ENCODE data around the gene PCK1.

PCK1 gene

GRCh38 chr20:57586370-57586793 is 25.5 kb downstream of the PCK1 start:
- FAIRE-seq (peak; percentile 97), DNase-seq (ENCODE audit: insufficient read length, low spot score) (no peak)

- no peak for FAIRE-seq
- DNase-seq (ENCODE audit: insufficient read length, low spot score) = no peak
Measured at GRCh38 chr20:57586943-57587277, 26.0 kb downstream of the PCK1 start.

- FAIRE-seq (no peak), DNase-seq (ENCODE audit: insufficient read length, low spot score) (no peak)
Measured at GRCh38 chr20:57587278-57587988, 26.5 kb downstream of the PCK1 start.

DNA sequence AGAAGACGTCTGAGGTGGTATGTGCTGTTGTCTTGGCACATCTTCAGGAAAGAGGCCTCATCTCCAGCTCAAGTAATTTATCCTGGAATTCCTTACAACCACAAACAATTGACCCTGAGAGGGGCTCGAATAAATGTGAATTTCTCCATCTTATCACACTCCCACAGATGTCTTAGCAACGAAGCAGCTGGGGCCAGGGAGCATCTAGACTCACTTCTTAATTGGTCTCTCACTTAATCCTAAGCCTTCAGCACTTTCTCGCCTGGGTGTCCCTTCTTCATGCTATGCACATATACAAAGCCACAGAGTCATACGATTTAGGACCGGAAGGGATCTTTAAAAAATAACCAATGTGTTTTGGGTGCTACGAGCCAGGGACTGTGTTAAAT is 27.1 kb downstream of the PCK1 start:
- DNase-seq (ENCODE audit: insufficient read length, low spot score) (no peak), FAIRE-seq (no peak)

DNA sequence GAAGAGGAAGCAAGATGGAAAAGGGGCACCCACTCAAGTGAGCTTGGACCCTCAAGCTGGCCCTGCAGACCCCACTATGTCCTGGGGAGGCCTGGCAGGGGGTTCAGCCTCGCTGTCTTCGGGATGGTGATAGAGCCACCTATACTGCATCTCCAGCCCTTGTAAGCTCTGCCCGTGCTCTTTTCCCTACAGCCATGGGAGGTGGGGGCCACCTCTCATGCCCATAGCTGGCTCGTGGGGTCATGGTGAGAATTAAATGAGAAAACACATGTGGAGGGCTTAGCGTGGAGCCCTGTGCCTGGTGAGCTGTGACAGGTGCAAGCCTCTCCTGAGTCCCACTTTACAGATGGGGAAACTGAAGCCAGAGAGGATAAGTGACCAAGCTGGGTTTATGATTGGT is 27.7 kb downstream of the PCK1 start:
- DNase-seq (ENCODE audit: insufficient read length, low spot score) (no peak), FAIRE-seq (no peak)

DNA sequence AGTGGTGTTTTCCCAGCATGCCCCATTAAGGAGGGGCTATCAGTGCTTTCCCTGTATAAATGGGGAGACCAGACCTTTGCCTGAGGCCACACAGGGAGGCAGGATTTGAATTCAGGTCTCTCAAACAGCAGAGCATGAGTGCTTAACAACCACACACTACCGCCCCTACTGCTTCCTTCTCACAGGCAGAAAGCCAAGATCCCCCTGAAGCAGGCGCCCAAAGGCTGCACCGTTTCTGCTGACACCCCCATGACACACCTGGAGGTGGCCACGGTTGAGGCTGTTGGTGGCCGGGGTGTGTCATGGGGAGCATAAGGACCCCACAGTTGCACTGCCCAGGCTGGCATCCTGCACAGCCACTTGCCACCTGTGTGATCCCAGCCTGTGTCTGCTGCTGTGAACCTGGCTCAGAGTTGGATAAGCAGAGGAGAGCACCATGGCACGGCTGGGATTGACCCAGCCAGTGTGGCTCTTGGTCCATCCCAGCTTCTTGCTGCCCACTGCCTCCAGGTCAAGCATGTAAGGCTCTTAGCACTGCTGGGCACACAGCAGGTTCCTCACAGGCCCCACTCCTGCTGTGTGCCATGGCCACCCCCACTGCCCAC is 28.3 kb downstream of the PCK1 start:
- FAIRE-seq (peak; percentile 95), DNase-seq (ENCODE audit: insufficient read length, low spot score) (no peak)

GRCh38 chr20:57589728-57590484 is 29.0 kb downstream of the PCK1 start:
- FAIRE-seq (no peak), DNase-seq (ENCODE audit: insufficient read length, low spot score) (no peak)

- no peak for DNase-seq (ENCODE audit: insufficient read length, low spot score)
- FAIRE-seq = peak; percentile 89
Measured at GRCh38 chr20:57590485-57591288, 29.8 kb downstream of the PCK1 start.

DNA sequence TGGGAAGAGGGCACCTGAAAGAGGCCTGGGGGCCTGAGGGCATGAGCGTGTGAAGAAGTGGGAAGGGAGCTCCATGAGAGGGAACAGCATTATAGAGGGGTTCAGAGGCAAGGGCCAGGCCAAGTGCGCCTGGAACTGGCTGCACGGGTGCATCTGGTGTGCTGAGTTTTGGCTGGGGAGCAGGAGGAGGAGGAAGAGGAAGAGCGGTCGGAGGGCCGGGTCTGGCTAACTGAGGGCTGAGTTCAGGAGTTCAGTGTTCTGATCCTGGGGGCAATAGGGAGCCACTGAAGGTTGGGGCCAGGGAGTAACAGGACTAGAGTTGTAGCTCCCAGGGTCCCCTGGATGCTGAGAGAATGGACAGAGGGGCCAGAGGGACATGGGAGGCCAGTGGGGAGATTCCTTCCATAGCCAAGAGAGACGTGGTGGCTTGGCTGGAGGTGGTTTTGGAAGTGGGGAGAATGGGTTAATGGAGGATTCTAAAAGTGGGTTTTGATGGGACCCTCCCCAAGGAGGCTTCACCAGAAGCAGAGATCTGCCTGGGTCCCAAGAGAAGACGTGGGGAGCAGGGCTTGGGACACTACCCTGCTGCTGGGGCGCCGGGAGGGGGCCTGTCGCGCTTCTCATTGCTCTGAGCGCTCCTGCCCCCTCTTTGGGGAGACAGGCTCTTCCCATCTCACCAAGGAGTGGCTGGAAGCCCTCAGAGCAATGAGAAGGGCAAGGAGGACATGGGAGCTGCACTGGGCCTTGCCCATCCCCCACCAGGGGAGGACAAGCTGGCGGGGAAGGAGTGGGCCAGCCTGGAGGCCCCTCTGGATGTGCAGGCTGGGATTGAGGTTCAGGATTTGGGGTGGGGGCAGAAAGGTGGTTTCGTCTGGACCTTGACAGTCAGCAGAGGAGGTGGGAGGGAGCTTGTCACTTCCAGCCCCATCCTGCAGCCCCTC is 30.6 kb downstream of the PCK1 start:
- FAIRE-seq (peak; percentile 57), DNase-seq (ENCODE audit: insufficient read length, low spot score) (no peak)

DNA sequence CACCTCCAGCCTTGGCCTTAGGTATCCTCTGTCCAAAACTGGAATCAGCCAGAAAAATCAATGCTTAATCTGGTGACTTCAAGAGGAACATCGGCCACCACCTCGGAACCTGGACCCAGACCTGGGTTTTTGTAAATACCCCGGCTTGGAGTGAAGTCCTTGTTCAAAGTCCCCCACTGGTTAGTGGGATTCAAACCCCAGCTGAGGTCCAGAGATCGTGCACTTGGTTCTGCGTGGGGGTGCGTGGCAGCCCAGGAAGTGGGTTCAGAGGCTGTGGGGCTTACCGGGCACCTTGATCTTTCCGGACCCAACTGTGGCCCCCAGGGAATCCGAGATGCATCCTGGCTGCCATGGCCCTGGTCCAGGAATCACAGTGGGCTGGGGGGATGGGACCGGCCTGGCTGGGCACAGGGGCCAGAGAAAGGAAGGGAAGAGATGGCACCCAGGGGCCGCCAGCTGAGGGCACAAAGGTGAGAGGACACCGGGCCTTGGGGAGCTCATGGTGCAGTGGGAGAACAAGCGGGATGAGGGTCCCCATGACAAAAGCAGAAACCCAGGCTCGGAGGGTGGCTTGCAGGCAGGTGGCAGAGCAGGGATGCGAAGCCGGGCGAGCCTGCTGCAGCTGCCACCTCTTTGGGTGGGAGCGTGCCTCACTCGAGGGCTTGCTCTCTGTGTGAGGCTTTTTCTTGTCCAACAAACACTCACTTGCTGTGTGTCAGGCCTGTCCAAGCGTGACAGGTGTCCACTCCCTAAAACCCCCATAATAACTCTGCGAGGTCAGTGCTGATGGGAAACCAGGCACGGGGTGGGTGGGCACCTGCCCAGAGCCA is 31.6 kb downstream of the PCK1 start:
- DNase-seq (ENCODE audit: insufficient read length, low spot score) (no peak), FAIRE-seq (peak; percentile 72)

- DNase-seq (ENCODE audit: insufficient read length, low spot score) (no peak), FAIRE-seq (peak; percentile 79)
Measured at GRCh38 chr20:57593134-57593886, 32.4 kb downstream of the PCK1 start.

GRCh38 chr20:57594092-57594951 is 33.4 kb downstream of the PCK1 start:
- FAIRE-seq (peak; percentile 94), DNase-seq (ENCODE audit: insufficient read length, low spot score) (peak; percentile 88)

GRCh38 chr20:57595041-57596030 is 34.4 kb downstream of the PCK1 start:
- no peak for FAIRE-seq
- DNase-seq (ENCODE audit: insufficient read length, low spot score) = no peak

- FAIRE-seq (no peak), DNase-seq (ENCODE audit: insufficient read length, low spot score) (no peak)
Measured at GRCh38 chr20:57596358-57596757, 35.4 kb downstream of the PCK1 start.

DNA sequence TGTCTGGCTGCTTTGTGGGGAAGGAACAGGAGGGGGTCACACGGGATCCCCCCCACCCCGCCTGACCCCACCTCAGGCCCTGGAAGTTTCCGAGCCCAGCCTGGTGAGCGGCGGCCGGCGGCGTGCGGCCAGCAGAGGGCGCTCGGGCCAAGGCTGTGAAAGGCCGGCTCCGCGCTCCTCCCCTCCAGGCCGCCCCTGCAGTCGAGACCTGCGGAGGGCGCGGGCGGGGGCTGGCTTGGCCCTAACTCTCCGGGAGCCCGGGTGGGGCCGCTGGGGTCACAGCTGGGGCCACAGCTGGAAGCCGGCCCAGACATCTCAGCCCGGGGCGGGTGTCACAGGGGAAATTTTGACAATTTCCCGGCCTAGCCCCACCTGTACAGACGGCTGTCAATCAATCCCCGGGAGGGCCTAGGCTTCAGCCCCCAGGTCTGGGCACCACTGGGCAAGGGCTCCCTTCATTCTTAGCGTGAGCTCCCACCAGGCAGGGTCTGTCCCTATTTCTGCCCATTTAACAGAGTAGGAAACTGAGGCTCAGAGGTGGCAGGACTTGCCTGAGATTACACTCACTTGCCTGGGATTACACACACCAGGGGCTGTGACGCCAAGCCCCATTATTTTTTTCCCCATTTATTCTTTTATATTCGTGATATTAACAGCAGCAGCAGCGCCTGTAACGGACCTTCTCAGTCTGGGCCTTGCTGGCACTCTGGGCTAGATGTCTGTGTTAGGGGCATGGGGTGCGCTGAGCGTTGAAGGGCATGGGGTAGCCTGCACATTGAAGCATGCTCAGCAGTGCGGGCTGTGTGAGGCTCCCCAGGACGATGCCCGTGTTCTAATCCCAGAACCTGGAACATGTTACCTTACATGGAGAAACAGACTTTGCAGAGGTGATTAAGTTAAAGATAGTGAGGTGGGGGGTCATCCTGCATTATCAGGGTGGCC is 36.4 kb downstream of the PCK1 start:
- FAIRE-seq (peak; percentile 99), DNase-seq (ENCODE audit: insufficient read length, low spot score) (peak; percentile 98)

Data from HTR-8/SVneo (cell line).